ENCODE data around the gene ACBD6.

- TF ChIP-seq CTCF (IDR thresholded peaks at IDR 0.05; ENCODE audit: low read depth, low read length, missing input control): no peak
- TF ChIP-seq ZBTB33 (IDR thresholded peaks at IDR 0.05): no peak
- no peak for TF ChIP-seq JUND (IDR thresholded peaks at IDR 0.05)
- TF ChIP-seq YY1 (IDR thresholded peaks at IDR 0.05): no peak
- no peak for TF ChIP-seq RAD21 (IDR thresholded peaks at IDR 0.05)
These were observed 250.7 kb downstream of the ACBD6 start for GRCh38 chr1:180251526-180252305.

All from liver (tissue), 3 donors.